Esophagus mucosa (tissue), 1 donor: ENCODE data around the gene NTRK3. TPM values are rescaled to one million over a fixed set of nuclear protein-coding genes. Genes with fewer than 3 reads are reported as not detected.

ENCODE experiments used
- ATAC-seq: fragments of 200-7000 bp; cut with Tn5 transposase; one replicate; pipeline ENCODE4 v1.9.1; 2020
- total RNA-seq: library from RNA; stranded (reverse); gene quantifications from one replicate; pipeline ENCODE4 v1.2.4, GENCODE V29; 2023
- donor health status: DM: yes; HTN: yes; CAD: no.

NTRK3 gene
- total RNA-seq, 1 donor from 2014 or later: 1.00 TPM

DNA sequence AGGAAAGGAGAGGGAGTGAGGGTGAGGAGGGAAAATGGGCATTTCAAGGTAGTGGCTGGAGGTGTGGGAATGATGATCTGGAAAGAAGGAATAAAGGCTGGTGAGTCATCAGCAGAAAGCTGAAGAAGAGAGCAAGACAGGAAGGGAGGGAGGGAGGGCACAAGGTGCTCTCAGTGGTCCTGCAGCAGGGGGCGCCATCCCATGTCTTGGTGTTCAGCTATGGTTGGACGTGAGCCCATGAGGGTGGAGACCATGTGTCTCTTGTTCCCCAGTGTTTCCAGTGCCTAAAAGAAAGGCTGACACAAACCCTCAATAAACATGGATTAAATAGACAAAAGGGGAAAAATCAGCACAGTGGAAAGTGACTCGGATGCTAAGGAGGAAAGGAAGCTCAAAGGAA is 228.5 kb downstream of the NTRK3 start:
- ATAC-seq: no peak

DNA sequence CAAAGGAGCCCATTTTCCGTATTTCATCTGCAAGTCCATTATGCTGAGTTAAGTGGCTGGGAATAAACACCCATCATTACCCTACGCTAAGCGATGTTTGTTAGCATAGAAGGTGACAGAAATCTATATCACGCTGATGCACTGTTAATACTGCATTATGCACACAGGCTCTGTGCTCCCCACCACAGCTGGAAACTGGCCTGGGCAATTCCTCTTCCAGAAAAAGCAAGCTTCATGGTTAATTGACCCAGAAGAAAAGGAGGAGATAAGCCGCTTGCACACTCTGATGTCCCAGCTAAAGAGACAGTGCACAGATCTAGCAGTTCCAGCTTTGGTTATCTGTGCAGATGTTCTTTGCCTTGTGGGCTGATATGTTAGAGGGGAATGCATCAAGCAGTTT is 232.6 kb downstream of the NTRK3 start:
- no peak for ATAC-seq

DNA sequence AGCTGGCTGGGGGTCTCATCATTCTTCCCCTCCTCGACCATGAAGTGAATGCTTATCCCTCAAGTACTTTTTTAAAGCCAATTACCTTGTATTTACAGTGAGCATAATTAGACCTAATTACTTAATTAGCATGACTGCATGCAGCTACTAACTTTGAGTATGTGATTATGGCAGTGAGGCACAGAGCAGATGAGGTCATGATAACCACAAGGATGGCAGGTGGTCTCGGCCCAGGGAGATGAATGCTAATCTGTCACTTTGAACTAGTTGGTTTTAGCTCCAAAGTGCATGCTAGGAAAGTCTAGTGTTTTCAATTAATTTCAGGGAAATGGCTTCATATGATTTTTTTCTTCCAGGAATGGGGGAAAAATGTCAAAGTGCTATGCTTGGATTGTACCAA is 233.8 kb downstream of the NTRK3 start:
- no peak for ATAC-seq

DNA sequence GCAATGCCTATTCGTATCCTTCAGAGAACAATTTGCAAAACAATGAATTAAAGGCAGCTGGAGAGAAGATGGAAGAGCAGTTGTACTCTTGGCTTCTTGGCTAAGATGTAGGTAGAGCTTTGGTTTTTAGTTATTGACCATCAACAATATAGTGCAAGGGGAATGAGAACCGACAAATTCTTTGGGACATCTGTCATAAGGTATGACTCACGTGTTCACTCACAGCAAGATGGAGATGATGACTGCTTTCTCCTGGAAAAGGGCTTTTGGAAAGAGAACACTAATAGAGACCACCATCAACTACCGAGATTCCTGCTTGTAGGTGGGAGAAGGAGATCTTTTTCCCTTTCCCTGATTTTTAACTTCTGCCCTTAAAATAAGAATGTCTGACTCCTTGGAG is 234.9 kb downstream of the NTRK3 start:
- ATAC-seq: no peak

DNA sequence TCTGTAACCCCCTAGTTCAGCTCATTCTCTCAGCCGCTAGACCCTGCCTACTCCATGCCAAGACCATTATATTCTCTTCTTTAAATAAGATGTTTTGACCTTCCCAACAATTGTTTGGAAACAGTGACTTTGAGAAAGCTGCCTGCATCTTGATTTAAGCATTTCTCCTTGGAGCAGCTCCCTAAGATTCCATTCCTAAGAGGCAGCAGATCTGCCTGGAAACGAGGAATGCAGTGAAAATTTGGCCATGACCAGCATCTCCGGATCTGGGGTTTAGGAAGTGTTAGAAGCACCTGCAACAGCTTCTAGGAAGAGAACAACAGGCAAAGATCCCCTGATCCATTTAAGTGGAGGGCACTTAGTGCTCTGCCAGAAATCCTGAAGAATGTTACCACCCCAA is 235.7 kb downstream of the NTRK3 start:
- no peak for ATAC-seq

DNA sequence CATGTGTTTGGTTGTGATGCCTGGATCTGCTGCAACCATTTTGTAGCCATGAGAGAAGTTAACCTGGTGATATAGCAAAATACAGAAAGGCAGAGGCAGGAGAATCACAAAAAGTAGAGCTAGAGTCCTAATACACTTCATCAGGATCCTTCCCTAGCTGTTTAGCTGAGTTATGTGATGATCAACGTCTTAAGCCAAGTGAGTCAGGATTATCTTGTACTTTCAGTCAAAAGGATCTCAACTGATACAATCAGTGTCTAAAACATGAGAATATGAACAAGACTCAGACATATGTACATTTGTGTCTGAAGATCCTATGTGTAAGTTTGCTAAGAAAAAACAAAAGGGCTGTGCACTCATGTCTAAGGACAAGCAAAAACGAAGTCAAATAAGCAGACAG is 236.9 kb downstream of the NTRK3 start:
- ATAC-seq: no peak

DNA sequence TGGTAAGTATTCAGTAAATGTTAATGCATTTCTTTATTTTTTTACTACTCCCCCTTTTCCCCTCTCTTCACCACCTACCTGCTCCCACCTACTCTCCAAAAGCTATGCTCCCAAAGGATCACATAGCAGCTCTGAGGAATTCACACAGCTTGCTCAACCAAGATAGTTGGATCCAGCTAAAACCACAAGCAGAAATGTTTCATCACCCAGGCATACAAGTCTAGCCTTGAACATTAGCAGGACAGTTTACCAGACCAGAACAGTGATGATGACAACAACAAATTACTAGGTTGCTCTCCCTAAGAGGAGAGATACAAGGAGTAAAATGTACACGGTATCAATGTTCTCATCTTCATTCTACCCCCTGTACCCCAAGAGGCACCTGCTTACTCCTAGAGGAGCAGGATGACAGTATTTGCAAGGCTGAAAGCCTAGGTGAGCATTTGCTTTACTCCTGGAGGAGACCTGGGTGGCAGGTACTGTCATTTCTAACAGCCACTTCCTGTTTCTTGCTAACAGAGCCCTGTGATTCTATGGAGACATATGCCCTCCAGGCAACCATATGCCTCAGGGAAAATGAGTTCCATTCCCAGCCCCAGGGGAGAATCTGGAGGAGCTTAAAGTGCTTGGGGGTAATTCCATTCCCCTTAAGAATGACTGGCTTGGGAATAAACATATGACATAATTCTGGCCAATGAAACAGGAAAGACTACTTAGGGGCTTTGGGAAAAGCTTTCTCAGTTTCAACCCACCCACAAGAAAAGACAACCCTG is 237.5 kb downstream of the NTRK3 start:
- no peak for ATAC-seq

DNA sequence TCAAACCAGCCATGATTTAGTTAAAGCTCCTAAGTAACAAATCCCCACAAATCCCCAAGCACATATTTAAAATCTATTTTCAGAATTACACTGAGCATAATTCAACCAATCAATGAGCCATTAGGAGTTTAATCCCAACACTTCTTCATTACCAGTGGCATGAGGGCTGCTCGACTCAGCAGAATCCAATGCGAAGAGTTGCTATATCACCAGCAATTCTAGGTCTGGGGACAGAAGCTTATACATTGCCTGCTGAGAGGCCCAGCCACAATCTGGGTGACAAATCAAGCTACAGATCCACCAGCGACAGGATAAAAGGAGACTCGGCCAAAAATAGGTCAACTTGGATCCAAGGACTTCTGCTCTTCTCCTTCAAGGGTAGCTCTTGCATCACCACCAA is 238.8 kb downstream of the NTRK3 start:
- ATAC-seq: no peak

DNA sequence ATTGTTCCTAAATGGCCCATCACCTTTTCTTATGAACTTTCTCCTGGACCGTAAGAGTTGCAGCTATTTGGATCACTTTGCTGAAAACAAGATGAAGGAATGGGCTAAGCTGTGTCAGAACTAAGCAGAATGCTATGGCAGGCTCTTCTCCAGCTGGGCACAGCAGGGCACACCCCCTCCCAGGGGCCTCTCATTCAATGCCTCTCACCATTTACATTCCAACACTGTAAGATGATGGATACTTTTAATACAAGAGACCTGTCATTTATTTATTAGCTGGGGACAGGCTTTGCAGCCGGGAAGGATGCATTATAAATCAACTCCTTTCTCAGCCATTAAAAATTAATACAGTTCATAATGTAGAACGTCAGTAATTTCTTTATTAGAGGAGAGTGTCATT is 240.1 kb downstream of the NTRK3 start:
- no peak for ATAC-seq

DNA sequence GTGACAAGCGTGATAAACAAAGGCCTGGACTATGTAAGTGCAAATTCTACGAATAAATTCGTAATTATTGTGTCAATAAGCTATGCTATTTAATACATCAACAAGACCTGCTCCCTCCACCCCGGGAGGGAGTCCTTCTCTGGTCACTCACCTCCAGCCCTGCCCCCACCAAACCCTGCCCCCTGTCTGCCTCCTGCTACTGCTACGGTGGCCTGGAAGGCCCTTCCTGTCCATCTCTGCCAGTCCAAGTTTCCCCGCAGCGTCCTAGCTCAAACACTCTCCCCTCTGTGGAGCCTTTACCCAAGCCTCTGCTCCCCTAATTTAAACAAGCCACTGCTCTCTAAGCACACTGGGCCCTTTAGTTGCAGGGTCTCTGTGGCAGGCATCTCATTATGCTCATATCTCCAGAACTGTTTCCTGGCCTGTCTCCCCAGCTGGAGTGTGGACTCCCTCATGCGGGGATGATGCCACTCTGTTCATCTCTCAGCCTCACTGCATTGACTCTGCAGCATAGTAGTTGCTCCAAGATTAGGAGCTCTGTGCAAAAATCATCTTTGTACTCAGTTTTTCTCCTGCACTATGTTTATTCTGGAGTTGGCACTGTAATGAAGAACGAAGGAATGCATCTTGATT is 241.2 kb downstream of the NTRK3 start:
- no peak for ATAC-seq

DNA sequence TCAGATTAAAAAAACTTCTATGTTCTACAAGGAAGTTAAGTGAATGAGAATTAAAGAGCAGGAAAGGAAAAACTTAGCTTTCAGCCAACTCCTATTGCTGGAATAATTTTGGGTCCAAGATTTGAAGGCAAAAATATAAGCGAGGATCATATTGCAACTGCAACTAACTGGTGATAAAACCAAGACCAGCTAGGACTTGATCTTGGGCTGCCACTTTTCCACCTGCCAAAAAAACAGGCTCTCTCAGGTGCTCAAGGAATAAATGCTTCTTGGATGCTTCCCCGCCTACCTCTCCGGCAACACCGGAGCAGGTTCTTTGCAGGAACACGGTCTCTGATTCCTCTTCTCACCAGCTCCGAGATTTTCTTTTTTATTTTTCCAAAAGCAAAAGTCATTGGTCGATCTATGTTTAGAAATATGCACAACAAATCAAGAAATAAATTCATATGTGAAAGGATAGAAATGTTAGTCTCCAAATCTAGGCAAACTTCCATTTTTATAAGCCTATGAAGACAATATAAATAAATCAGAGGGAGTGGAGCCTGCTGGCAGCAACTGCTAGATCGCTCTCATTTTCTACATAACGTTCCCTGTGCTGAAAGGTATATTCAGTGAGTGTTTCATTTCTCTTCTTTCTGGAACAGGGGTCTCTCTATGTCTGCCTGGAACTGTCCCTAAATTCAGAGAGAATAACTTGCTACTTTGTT is 241.9 kb downstream of the NTRK3 start:
- ATAC-seq: no peak

DNA sequence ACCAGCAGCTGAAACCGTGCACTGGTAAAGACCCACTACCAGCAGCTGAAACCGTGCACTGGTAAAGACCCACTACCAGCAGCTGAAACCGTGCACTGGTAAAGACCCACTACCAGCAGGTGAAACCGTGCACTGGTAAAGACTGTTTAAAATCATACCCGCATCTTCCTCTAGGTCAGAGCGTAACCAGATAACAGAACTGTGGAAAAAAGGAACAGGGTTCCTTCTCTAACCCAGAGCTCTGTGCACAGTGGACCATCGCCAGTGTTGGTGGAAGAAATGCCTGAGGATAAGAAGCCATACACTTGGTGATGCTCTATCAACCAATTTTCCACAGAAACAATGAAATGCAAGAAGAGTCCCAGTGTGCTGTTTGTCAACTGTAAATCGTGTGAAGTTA is 243.4 kb downstream of the NTRK3 start:
- ATAC-seq: no peak

DNA sequence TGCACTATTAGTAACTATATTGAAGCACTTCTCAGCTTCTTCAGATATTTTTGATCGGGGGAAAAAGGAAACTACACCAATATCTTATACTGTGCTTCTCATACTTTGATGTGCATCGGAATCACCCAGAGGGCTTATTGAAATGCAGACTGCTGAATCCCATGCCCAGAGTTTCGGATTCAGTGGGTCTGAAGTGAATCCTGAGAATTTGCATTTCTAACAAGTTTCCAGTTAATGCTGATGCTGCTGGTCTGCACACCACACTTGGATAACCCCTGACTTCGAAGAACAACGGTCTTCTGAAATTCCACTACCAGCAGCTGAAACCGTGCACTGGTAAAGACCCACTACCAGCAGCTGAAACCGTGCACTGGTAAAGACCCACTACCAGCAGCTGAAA is 243.9 kb downstream of the NTRK3 start:
- no peak for ATAC-seq

DNA sequence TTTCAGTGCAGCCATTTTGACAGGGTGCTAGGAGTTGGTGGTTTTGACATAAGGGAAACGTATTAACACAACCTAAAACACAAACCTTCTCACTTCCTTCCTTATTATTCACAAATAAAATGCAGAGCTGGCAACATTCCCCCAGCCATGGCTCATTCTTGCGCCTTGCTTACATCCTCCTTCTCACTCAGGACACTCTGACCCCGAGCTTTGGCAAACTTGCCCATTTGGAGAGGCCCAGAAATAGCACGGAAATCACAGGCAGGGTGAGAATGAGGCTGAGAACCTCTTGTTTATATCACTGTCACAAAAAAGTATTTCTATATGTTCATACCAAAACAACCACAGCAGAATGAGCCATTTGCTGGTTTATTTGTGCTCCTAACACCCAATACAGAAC is 244.3 kb downstream of the NTRK3 start:
- no peak for ATAC-seq

DNA sequence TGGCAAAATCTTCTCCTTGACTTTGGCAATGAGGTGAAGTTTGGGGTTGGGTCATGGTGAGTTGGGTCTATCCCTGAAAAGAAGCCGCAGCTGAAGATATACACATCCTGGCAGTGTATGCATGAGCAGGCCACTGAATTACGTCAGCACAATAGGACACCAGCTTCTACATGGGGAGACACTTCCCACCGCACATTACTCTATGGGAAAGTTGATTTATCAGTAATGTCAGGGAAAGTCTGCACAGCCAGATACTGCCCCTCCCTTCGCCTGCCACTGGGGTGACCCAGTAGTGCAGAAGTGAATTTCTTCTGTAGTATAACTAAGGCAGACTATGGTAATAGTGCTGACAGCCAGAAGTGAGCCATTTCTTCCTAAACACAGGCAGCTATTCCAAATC is 245.0 kb downstream of the NTRK3 start:
- no peak for ATAC-seq

DNA sequence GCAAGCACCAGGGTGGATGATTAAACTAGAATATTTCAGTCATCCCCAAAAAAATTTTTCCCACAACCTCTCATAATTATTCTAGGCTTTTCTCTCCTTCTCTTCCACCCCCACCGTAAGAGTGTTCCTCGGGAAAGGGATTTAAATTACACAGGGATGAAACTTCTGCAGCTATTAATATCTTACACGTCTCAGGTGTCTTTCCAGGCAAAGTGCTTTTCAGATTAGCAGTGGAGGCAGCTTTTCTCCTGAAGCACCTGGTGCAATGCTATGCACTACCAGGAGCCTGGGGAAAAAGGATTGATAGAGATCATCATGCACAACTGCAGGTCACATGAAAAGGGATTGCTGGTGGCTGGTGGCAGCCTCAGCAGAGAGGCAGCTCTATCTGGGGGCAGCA is 250.4 kb downstream of the NTRK3 start:
- no peak for ATAC-seq

DNA sequence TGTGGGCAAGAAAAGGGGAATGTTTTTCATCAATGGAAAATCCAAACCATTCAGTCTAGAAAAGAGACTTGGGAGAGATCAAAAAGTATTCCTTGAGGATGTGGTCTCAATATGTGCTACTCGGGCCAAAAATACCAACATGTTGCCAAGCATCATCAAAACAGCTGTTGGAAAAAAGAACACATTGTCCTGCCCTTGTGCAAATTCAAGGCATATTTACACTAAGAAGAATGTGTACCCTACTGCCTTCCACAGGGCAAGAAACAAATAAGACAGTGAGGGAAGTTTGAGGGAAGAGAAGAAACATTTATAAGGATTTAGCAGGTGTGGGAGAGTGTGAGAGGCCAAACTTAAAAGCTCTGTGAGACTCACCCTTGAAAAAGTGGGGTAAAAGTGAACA is 252.1 kb downstream of the NTRK3 start:
- no peak for ATAC-seq

DNA sequence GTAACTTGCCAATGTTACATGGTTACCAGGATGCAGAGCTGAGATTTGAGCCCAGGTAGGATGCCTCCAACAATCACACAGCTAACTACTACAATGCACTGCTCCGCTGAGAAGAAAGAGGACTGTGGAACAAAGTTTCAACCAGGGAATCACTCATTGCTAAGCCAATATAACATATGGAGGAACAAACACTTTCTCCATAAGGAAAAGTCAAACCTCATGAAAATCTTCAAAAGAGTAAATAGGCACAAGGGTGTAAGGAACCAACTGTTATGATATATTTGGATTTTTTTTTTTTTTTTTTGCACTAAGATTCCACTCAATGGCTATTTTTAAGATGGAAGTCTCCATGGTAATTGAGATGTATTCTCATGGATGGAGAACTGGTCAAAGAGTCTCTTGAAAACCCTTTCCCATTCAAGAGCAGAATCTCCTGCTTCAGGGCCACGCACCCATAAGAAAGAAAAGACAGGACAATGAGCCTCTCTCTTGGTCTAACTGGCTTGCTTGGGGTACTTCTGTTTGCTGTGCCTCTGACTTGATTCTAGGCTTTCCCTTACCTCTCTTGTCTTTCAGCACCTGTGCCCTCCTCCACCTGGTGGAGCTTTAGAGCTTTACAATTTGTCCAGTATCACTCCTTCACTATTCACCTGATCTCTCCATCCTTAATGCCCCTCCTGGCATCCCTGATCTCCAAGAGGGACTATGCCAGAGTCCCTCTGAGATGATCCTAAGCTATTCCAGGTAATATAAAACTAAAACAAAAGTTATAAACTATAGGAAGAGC is 252.8 kb downstream of the NTRK3 start:
- no peak for ATAC-seq

DNA sequence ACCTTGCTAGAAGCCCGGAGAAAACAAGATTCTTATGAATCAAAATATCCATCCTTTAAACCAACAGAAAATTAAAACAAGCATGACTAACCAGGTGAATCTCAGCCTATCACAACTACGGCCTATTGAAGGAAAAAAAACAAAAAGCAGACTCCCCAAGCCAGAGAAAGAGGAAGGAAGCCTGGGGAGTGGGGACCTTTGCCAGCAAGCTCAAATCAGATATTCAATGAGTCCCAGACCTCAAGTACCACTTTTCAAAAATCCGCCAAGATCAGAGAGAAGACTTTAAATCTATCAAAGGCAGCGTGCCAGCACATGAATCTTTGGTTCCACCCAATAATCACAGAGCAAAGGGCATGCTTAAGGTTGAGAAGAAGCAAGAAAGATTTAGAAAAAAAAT is 253.8 kb downstream of the NTRK3 start:
- ATAC-seq: no peak

DNA sequence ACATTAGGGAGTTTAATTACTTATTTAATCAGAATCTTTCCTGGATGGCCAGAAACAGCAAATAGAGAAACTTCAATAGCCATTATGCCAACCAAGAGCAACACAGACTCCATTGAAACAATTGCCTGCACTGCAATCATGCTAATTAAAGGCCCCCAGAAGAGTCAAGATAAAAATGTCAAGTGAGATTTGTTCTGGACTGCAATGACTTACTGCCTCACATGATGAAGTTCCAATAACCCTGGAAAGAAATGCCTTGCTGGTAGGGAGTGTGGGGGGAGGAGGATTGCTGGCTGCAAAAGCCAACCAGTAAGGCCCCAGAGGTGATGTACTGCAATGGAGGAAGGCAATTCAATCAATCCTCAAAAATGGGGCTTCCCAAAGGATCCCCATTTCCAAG is 257.9 kb downstream of the NTRK3 start:
- no peak for ATAC-seq

DNA sequence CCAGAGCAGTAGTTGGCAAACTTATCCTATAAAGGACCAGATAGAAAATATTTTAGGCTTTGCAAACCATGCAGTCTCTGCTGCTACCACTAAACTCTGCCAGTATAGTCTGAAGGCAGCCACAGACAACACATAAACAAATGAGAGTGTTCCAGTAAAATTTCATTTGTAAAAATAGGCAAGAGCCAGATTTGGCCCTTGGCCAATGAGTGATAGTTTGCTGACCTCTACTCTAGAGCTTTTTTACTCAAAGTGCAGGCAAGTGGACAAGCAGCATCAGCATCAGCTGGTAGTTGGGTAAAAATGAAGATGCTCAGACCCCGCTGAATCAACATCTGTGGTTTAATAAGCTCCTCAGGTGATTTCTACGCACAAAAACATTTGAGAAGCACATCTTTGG is 269.8 kb downstream of the NTRK3 start:
- ATAC-seq: no peak

DNA sequence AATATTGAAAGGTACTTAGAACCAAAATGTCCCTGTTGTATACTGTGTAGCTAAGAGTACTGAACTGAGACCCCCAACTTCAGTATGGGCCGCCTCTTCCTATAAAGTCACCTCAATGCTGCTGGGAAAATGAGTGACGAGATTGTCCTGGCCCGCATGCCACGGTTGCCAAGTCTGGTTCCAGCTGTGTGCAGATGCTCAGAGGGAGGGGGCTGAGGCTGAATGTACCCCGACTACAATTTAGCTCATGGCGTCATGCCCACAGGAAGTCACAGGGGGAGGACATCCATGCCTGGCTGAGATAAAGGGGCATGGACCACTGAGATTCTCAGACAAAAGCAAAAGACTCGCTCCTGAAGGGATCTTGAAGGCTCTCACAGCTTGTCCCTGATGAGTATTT is 271.1 kb downstream of the NTRK3 start:
- ATAC-seq: no peak

DNA sequence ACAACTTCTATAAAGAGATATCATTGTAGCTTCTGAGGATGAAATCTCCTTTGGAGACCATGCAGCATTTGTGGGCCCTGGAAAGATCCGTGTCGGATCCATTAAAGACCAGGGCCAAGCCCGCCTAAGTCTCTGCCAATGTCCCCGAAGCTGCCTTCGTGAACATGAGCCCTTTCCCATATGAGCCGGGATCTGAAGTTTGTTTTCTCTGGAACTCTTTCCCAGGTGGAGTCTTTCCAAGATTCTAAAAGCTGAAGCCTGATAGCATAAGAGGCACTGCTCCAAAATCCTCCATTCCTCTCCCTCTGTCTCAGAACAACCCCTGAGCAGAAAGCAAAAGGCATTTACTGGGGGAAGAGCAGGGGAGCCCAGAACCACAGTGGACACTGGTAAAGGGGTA is 274.6 kb downstream of the NTRK3 start:
- no peak for ATAC-seq
